Measurements from ENCODE around the gene GOLGA6L7. TPM values are rescaled to one million over a fixed set of nuclear protein-coding genes. Genes with fewer than 3 reads are reported as not detected.
A peak's percentile ranks its signal among the peaks of the same experiment; 100 is the strongest.
"Not testable (repeated sequence)": the region's sequence is repeated elsewhere in the genome, so short reads cannot be mapped to it uniquely, and the experiment has no call there.

GOLGA6L7 gene
- total RNA-seq, result not detected

DNA sequence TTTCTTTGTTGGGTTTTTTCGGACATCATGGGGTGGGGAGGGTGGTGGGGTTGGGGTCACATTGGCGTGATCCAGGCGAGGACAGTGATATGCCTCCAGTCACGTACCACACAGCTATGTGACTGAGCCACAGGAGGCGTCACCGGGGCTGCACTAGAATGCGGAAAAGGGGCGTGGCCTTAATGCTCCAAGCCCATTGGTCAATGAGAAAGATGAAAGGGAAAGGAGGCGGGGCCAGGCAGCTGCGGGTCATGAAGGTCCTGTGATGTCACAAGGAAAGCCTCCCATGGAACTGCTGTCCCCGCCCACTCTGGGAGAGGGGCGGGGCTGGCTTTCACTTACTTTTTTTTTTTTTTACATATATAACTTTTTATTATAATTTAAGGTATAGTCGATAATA lies at the start of gene GOLGA6L7:
Gene GOLGA6L7 (minus strand): TSS at position 124 of the 400 bp plus-strand sequence. CDS start 95 bp downstream, at position 29.
- not testable (repeated sequence) for H3K4me1 Mint-ChIP-seq (ENCODE audit: low read depth in 2 of 2); ATAC-seq; DNase-seq (ENCODE audit: low spot score); H3K36me3 Mint-ChIP-seq; H3K27me3 Mint-ChIP-seq; H3K27ac Mint-ChIP-seq; H3K4me3 Mint-ChIP-seq; H3K9me3 Mint-ChIP-seq

- ATAC-seq (no peak), DNase-seq (ENCODE audit: low spot score) (no peak)
- H3K4me3 Mint-ChIP-seq, result no peak overlapping the region
- H3K9me3 Mint-ChIP-seq, result no peaks in the 10 kb centered on the region
- H3K27me3 Mint-ChIP-seq, result no peaks in the 10 kb centered on the region
- peaks cover 15 to 23% of the 10 kb centered on the region in 2 donors for H3K4me1 Mint-ChIP-seq (ENCODE audit: low read depth in 2 of 2)
- H3K27ac Mint-ChIP-seq, result no peak overlapping the region
- H3K36me3 Mint-ChIP-seq, result no peaks in the 10 kb centered on the region
Measured at GRCh38 chr15:28897861-28898585, 49.6 kb upstream of the GOLGA6L7 start.

- Mint-ChIP-seq H3K36me3 (no peaks in the 10 kb centered on the region), H3K4me3 (no peak overlapping the region), H3K27ac (no peak overlapping the region), H3K27me3 (no peaks in the 10 kb centered on the region), H3K4me1 (ENCODE audit: low read depth in 2 of 2) (peaks cover 19 to 28% of the 10 kb centered on the region in 2 donors), H3K9me3 (no peaks in the 10 kb centered on the region)
- ATAC-seq (no peak), DNase-seq (ENCODE audit: low spot score) (no peak)
Measured at GRCh38 chr15:28896951-28897350, 48.5 kb upstream of the GOLGA6L7 start.

DNA sequence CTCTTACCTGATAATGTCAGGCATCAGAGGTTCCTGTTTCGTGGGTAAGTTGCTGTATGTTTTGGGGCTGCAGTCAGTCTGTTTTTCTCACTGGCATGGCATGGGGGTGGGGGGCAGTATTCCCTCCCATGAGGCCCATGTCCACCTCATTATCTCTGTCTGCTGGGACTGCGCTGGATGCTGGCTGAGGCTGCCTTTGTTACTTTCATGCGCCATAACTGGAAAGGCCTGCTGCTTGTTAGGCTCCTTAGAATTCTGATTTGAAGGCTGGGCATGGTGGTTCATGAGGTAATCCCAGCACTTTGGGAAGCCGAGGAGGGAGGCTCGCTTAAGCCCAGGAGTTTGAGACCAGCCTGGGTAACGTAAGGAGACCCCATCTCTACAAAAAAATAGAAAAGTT lies 47.1 kb upstream of the GOLGA6L7 start:
- ATAC-seq (no peak), DNase-seq (ENCODE audit: low spot score) (peak; percentile 37)
- peaks cover 29 to 31% of the 10 kb centered on the region in 2 donors for H3K4me1 Mint-ChIP-seq (ENCODE audit: low read depth in 2 of 2)
- no peak overlapping the region for H3K27ac Mint-ChIP-seq
- H3K9me3 Mint-ChIP-seq, result no peaks in the 10 kb centered on the region
- H3K27me3 Mint-ChIP-seq, result no peaks in the 10 kb centered on the region
- H3K36me3 Mint-ChIP-seq, result no peaks in the 10 kb centered on the region
- no peak overlapping the region for H3K4me3 Mint-ChIP-seq

DNA sequence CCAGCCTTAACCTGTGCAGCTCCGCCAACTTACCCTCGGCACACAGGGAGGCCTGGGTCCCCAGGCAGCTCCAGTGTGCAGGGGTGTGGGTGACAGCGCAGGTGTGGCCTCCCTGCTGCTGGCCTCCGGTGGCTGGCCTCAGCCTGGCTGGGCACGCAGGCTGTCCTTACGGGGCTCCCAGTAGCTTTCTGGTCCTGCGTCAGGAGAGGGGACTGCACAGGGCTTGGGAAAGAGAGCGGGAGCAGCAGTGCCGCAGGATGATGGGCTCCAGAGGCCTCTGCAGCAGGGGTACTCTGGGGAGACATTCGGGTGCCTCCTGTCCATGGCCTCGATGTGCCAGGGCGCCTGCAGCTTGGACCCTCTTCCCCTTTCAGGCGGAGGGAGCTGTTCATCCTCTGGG lies 46.7 kb upstream of the GOLGA6L7 start:
- H3K4me1 Mint-ChIP-seq (ENCODE audit: low read depth in 2 of 2), result peaks cover 34% of the 10 kb centered on the region in 2 donors

DNA sequence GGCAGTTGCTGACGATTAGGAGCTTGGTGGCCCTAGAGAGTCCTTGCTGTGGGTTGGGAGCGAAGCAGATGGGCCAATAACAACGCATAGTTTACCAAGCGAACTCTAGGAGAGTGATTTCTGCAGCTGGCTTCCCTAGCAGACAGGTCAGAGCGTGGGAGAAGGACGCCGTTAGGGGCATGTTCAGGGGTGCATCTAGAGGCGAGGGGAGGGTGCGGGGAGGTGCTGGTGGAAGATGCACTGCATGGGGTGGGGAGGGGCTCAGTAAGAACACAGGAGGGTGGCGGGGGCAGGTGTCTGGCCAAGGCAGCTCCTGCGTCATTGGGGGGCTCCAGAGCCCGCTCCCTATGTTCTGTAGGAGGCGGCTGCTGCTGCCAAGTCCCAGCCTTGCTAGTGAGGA lies 46.2 kb upstream of the GOLGA6L7 start:
- no peak for ATAC-seq
- H3K9me3 Mint-ChIP-seq, result no peaks in the 10 kb centered on the region
- no peaks in the 10 kb centered on the region for H3K36me3 Mint-ChIP-seq
- H3K27me3 Mint-ChIP-seq, result no peaks in the 10 kb centered on the region
- H3K4me3 Mint-ChIP-seq, result no peak overlapping the region
- peak overlapping the region in 1 of 2 donors; percentile 24 for H3K27ac Mint-ChIP-seq
- peaks cover 37 to 38% of the 10 kb centered on the region in 2 donors for H3K4me1 Mint-ChIP-seq (ENCODE audit: low read depth in 2 of 2)
- DNase-seq (ENCODE audit: low spot score), result peak; percentile 15

More for the DNA sequence above, 46.7 kb upstream of the GOLGA6L7 start:
- H3K9me3 Mint-ChIP-seq, result no peaks in the 10 kb centered on the region
- H3K27ac Mint-ChIP-seq, result no peak overlapping the region
- ATAC-seq (no peak), DNase-seq (ENCODE audit: low spot score) (peak; percentile 18)
- H3K4me3 Mint-ChIP-seq, result no peak overlapping the region
- no peaks in the 10 kb centered on the region for H3K27me3 Mint-ChIP-seq
- no peaks in the 10 kb centered on the region for H3K36me3 Mint-ChIP-seq

GRCh38 chr15:28892789-28893610 lies 44.6 kb upstream of the GOLGA6L7 start:
- peaks cover 36 to 37% of the 10 kb centered on the region in 2 donors for H3K4me1 Mint-ChIP-seq (ENCODE audit: low read depth in 2 of 2)

DNA sequence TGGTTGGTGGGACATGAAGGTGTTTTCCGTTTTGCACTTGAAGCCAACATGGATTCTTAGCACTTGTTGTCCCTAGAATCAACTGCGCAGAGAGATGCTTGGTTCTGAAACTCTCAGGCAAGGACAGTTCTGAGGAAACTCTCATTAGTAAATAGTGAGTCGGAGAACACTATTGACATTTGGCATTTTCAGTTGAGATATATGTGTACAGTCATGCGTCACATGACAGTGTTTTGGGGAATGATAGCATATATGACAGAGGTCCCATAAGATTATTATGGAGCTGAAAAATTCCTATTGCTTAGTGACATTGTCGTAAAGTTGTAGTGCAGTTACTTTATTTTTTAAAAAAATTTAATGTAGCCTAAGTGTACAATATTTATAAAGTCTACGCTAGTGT lies 43.1 kb upstream of the GOLGA6L7 start:
- H3K4me1 Mint-ChIP-seq (ENCODE audit: low read depth in 2 of 2), result peaks cover 37 to 43% of the 10 kb centered on the region in 2 donors
- ATAC-seq, result no peak
- no peak overlapping the region for H3K4me3 Mint-ChIP-seq
- H3K9me3 Mint-ChIP-seq, result no peaks in the 10 kb centered on the region
- DNase-seq (ENCODE audit: low spot score), result no peak
- no peak overlapping the region for H3K27ac Mint-ChIP-seq
- no peaks in the 10 kb centered on the region for H3K27me3 Mint-ChIP-seq
- no peaks in the 10 kb centered on the region for H3K36me3 Mint-ChIP-seq

More at GRCh38 chr15:28892789-28893610, 44.6 kb upstream of the GOLGA6L7 start:
- Mint-ChIP-seq H3K27me3 (no peaks in the 10 kb centered on the region), H3K9me3 (no peaks in the 10 kb centered on the region), H3K36me3 (no peaks in the 10 kb centered on the region), H3K4me3 (no peak overlapping the region), H3K27ac (peak overlapping the region in 1 of 2 donors; percentile 60)
- DNase-seq (ENCODE audit: low spot score), result peak; percentile 46
- no peak for ATAC-seq

GRCh38 chr15:28890711-28891495 lies 42.5 kb upstream of the GOLGA6L7 start:
- peak overlapping the region; percentile 2 for H3K4me3 Mint-ChIP-seq
- no peak for ATAC-seq
- peak; percentile 48 for DNase-seq (ENCODE audit: low spot score)
- H3K27ac Mint-ChIP-seq, result peak overlapping the region; percentile 21 to 83
- peaks cover 37 to 43% of the 10 kb centered on the region in 2 donors for H3K4me1 Mint-ChIP-seq (ENCODE audit: low read depth in 2 of 2)
- no peaks in the 10 kb centered on the region for H3K9me3 Mint-ChIP-seq
- no peaks in the 10 kb centered on the region for H3K27me3 Mint-ChIP-seq
- H3K36me3 Mint-ChIP-seq, result no peaks in the 10 kb centered on the region

DNA sequence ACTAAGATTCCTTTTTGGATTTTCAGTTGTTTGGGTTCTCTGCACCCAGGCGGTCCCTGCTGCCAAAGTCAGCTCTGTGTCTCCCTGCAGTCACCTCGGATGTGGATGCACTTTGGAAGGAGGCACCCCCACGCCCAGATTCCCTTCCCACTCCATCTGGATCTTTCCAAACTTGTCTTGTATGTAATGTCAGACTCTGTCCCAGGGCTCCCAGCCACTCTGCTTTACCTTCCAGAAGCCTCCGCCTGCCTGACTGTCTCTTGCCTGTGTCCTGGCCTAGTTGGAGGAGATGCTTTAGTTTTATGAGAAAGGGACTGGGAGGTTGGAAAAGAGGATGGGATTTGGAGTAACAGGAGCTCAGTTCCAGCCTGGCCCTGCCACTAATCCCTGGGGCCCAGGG lies 41.8 kb upstream of the GOLGA6L7 start:
- not testable (repeated sequence) for H3K9me3 Mint-ChIP-seq, H3K36me3 Mint-ChIP-seq, ATAC-seq, H3K27me3 Mint-ChIP-seq
- peak overlapping the region; percentile 21 to 83 for H3K27ac Mint-ChIP-seq
- H3K4me1 Mint-ChIP-seq (ENCODE audit: low read depth in 2 of 2), result peaks cover 37 to 43% of the 10 kb centered on the region in 2 donors
- H3K4me3 Mint-ChIP-seq, result peak overlapping the region; percentile 2
- peak; percentile 56 for DNase-seq (ENCODE audit: low spot score)

DNA sequence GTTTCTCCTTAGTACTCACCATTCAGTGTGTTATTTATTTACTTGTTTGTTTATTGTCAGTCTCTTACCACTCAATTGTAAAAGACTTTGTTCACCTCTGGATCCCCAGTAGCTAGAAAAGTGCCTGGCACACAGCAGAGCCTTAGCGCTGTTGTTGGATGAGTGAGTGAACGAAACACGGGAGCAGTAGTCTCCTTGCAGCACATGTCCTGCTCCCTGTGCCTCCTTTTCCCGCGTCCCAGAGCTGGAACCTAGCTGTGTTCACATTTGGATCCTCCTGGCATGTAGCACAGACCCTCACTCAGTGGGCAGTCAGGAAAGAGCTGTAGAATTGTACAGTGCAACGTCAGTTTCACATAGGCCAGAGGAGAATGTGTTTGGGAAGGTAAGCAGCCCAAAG lies 41.4 kb upstream of the GOLGA6L7 start:
- Mint-ChIP-seq H3K4me1 (ENCODE audit: low read depth in 2 of 2) (peaks cover 37 to 43% of the 10 kb centered on the region in 2 donors), H3K27ac (peak overlapping the region in 1 of 2 donors; percentile 83), H3K4me3 (peak overlapping the region; percentile 19)
- H3K27me3 Mint-ChIP-seq; H3K9me3 Mint-ChIP-seq; DNase-seq (ENCODE audit: low spot score); H3K36me3 Mint-ChIP-seq; ATAC-seq: not testable (repeated sequence)

DNA sequence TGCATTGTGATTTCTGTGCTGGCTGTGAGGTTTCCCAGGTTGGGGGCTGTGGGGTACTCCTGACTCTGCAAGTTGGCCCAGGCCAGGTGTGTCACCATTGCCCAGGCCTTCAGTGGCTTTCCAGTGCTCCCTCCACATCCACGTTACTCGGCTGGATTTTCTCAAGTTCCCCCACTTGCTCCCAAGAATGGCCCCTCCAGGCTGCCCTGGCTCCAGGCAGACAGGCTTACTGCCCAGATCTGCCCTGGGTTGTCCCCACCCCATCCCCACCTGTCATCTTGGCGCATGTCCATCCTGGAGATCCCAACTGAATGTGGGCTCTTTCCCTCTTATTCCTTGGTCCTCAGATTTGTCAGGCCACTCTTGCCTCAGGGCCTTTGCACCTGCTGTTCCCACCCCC lies 40.9 kb upstream of the GOLGA6L7 start:
- H3K27ac Mint-ChIP-seq, result peak overlapping the region in 1 of 2 donors; percentile 83
- H3K4me1 Mint-ChIP-seq (ENCODE audit: low read depth in 2 of 2), result peaks cover 37 to 40% of the 10 kb centered on the region in 2 donors
- DNase-seq (ENCODE audit: low spot score), result no peak
- H3K4me3 Mint-ChIP-seq, result peak overlapping the region; percentile 19
- H3K36me3 Mint-ChIP-seq, result no peaks in the 10 kb centered on the region
- ATAC-seq, result no peak
- H3K27me3 Mint-ChIP-seq, result no peaks in the 10 kb centered on the region
- H3K9me3 Mint-ChIP-seq, result no peaks in the 10 kb centered on the region

DNA sequence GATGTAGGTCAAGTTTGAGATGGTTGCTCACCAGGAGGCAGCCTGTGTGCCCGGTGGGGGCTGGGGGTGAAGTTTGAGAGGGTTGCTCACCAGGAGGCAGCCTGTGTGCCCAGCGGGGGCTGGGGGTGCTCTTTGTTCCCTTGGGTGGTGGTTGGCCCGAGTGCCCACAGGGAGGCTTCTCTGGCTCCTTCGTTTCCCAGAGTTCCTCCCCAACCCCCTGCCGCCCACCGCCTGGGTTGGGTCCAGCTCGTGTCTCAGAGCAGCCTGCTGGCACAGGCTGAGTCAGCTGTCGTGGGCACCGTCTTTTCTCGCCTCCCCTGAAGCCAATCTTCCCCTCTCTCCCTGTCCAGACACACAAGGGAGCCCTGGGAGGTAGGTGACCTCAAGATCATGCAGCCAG lies 40.5 kb upstream of the GOLGA6L7 start:
- DNase-seq (ENCODE audit: low spot score) (peak; percentile 58), ATAC-seq (no peak)
- Mint-ChIP-seq H3K4me1 (ENCODE audit: low read depth in 2 of 2) (peaks cover 37 to 38% of the 10 kb centered on the region in 2 donors), H3K27me3 (no peaks in the 10 kb centered on the region), H3K9me3 (no peaks in the 10 kb centered on the region), H3K4me3 (no peak overlapping the region), H3K27ac (no peak overlapping the region), H3K36me3 (no peaks in the 10 kb centered on the region)

All from natural killer cell treated with Interleukin-12 subunit alpha and Interleukin-12 subunit beta and Interleukin-15 and Interleukin-18, amount 100 ng/mL, for 72 hours (primary cell).